K562 (cell line): ENCODE results near the gene C16orf90. TPM values are rescaled to one million over a fixed set of nuclear protein-coding genes. Genes with fewer than 3 reads are reported as not detected.
A peak's percentile ranks its signal among the peaks of the same experiment; 100 is the strongest.

Experiments used
- ARHGAP35 ChIP-seq: fragments of 450-650 bp; IDR thresholded peaks from 2 replicates; pipeline ENCODE4 v1.6.1; 2018; ENCODE audit not compliant: partially characterized antibody
- BDP1 ChIP-seq: IDR thresholded peaks from 3 replicates; pipeline ENCODE4 v1.6.1; 2011; ENCODE audit not compliant: insufficient read length, insufficient read depth
- CBX3 ChIP-seq, 2 experiments: IDR thresholded peaks; 1 replicate in 1 of 2; 2 replicates in 1 of 2; pipeline ENCODE4 v1.6.1; 2012; ENCODE audit warnings: inconsistent platforms in 2 of 2, low read length in 2 of 2, borderline replicate concordance in 1 of 2, control low read depth in 1 of 2
- ELF1 ChIP-seq: fragments of 200-800 bp; sonication (Bioruptor generic); IDR thresholded peaks from 2 replicates; pipeline ENCODE4 v1.6.1; 2016; ENCODE audit warnings: missing genetic modification characterization, missing compliant biosample characterization
- HMGXB4 ChIP-seq: sonication (generic); formaldehyde crosslinking; IDR thresholded peaks from 2 replicates; pipeline ENCODE4 v1.8.1; 2023; ENCODE audit warnings: mild to moderate bottlenecking, missing genetic modification reagents
- IRF9 ChIP-seq: fragments of 450-650 bp; IDR thresholded peaks from 2 replicates; pipeline ENCODE4 v1.6.1; 2016; ENCODE audit warnings: missing biosample characterization, missing genetic modification characterization
- MEF2D ChIP-seq: conservative IDR thresholded peaks from 2 replicates; pipeline ENCODE4 v1.6.1; 2016; ENCODE audit warnings: low read depth, missing genetic modification characterization, missing compliant biosample characterization
- NR3C1 ChIP-seq: sonication (generic); formaldehyde crosslinking; IDR thresholded peaks from 2 replicates; pipeline ENCODE4 v1.8.1; 2022; ENCODE audit warnings: missing genetic modification reagents
- PCBP2 ChIP-seq: fragments of 200-400 bp; formaldehyde crosslinking; IDR thresholded peaks from 2 replicates; pipeline ENCODE4 v1.6.1; 2018; ENCODE audit warnings: low read length, low read depth, mild to moderate bottlenecking, moderate library complexity; ENCODE audit not compliant: poor library complexity, severe bottlenecking
- PHF21A ChIP-seq: fragments of 450-650 bp; IDR thresholded peaks from 2 replicates; pipeline ENCODE4 v1.6.1; 2017; ENCODE audit warnings: low read depth, borderline replicate concordance
- SMAD2 ChIP-seq: fragments of 150-350 bp; IDR thresholded peaks from 2 replicates; pipeline ENCODE4 v1.6.1; 2014; ENCODE audit warnings: low read depth, mild to moderate bottlenecking, low read length
- SRF ChIP-seq, 2 experiments: fragments of 250-450, 450-650 bp in 1 of 2; sonication (Bioruptor Pico) in 1 of 2; sonication (generic) in 1 of 2; formaldehyde crosslinking; IDR thresholded peaks; 2 replicates each; pipeline versions ENCODE4 v1.5.0 to v1.5.1; 2020 to 2022; ENCODE audit warnings: mild to moderate bottlenecking in 1 of 2, missing genetic modification reagents in 1 of 2
- SRSF3 ChIP-seq: fragments of 200-400 bp; formaldehyde crosslinking; IDR thresholded peaks from 2 replicates; pipeline ENCODE4 v1.6.1; 2016; ENCODE audit warnings: mild to moderate bottlenecking, low read length, moderate library complexity; ENCODE audit not compliant: insufficient read depth
- TAF7 ChIP-seq: fragments of 450-650 bp; IDR thresholded peaks from 2 replicates; pipeline ENCODE4 v1.6.1; 2016; ENCODE audit warnings: missing genetic modification characterization, missing compliant biosample characterization
- TAL1 ChIP-seq: fragments of 450-650 bp; IDR thresholded peaks from 2 replicates; pipeline ENCODE4 v1.6.1; 2016; ENCODE audit warnings: mild to moderate bottlenecking
- WHSC1 ChIP-seq: IDR thresholded peaks from one replicate; pipeline ENCODE4 v1.6.1; 2012; ENCODE audit warnings: low read length, control low read depth, inconsistent platforms
- YY1 ChIP-seq, 3 experiments: IDR thresholded peaks; 2 replicates each; pipeline ENCODE4 v1.6.1; 2011; ENCODE audit warnings: low read length in 2 of 3, mild to moderate bottlenecking in 2 of 3, moderate library complexity in 2 of 3, borderline replicate concordance in 1 of 3, control low read depth in 1 of 3, low read depth in 1 of 3; ENCODE audit not compliant: insufficient read depth in 3 of 3, insufficient replicate concordance in 2 of 3, control insufficient read depth in 1 of 3, insufficient read length in 1 of 3; ENCODE audit errors: extremely low read depth in 1 of 3
- ZNF23 ChIP-seq: fragments of 250-450 bp; sonication (Bioruptor Pico); IDR thresholded peaks from 2 replicates; pipeline ENCODE4 v1.4.0; 2020; ENCODE audit warnings: mild to moderate bottlenecking
- ZNF398 ChIP-seq: fragments of 250-450 bp; sonication (Bioruptor Pico); IDR thresholded peaks from 2 replicates; pipeline ENCODE4 v1.8.0; 2021; ENCODE audit warnings: moderate library complexity, mild to moderate bottlenecking, inconsistent platforms
- ZSCAN32 ChIP-seq: fragments of 450-650 bp; formaldehyde crosslinking; IDR thresholded peaks from 2 replicates; pipeline ENCODE4 v1.4.0; 2020; ENCODE audit warnings: mild to moderate bottlenecking, moderate library complexity
- polyA plus RNA-seq, 8 experiments: library from polyadenylated mRNA; depleted of rRNA in 4 of 8; stranded (reverse) in 5 of 8; unstranded in 3 of 8; fragments of >200 nt; fragmentation: Nextera tagmentation in 2 of 8; fragmentation: Illumina TruSeq in 1 of 8; extraction: Ambion mirVana in 2 of 8; extraction: Trizol in 1 of 8; gene quantifications; 2 replicates each; pipeline versions ENCODE4 v1.2.1 to v1.2.3, GENCODE V29; 2011 to 2014; ENCODE audit warnings: inconsistent platforms in 1 of 8, missing spikeins in 1 of 8
- total RNA-seq, 7 experiments: library from RNA; depleted of rRNA in 6 of 7; stranded (reverse); fragments of >200 nt in 6 of 7; fragmentation: Illumina TruSeq in 2 of 7; extraction: Trizol in 2 of 7; gene quantifications; 2 replicates each; pipeline versions ENCODE4 v1.2.1 to v1.2.3, GENCODE V29; 2011 to 2021; ENCODE audit warnings: low replicate concordance in 1 of 7
- TF ChIP-seq, protein P1 (sequence below): fragments of 450-650 bp; IDR thresholded peaks from 2 replicates; pipeline ENCODE4 v1.6.1; 2017; ENCODE audit warnings: antibody characterized with exemption

The C16orf90 gene
- total and polyA plus RNA-seq, 9 of the 15 experiments (the other 6 are each of a cell fraction or from before 2014, with no cell fraction given) = not detected

- TF ChIP-seq WHSC1 (no peak), HMGXB4 (peak; percentile 93; the same call in 1 of the 2 replicates), NR3C1 (CRISPR knock-in tag) (peak; percentile 57; the same call in 1 of the 2 replicates), SMAD2 (no peak), BDP1 (no peak), ZNF23 (CRISPR knock-in tag) (no peak), TAL1 (no peak), PHF21A (no peak), IRF9 (tag) (no peak), CBX3 (IDR thresholded peaks at IDR 0.05; ENCODE audit: borderline replicate concordance in 1 of 2, low read length in 2 of 2) (peak in 1 of 2 experiments; percentile 63; a peak in 1 of 3 replicates), ELF1 (tag) (peak; percentile 99), ZNF398 (CRISPR knock-in tag) (no peak), PCBP2 (no peak), ZSCAN32 (CRISPR knock-in tag) (peak; percentile 71), MEF2D (tag) (no peak), SRSF3 (no peak), TAF7 (peak; percentile 38; the same call in 1 of the 2 replicates), SRF (CRISPR knock-in tag; IDR thresholded peaks at IDR 0.05) (no peak), ARHGAP35 (no peak), YY1 (IDR thresholded peaks at IDR 0.05; ENCODE audit: borderline replicate concordance in 1 of 3, control insufficient read depth in 1 of 3, extremely low read depth in 1 of 3, insufficient read depth in 3 of 3, insufficient read length in 1 of 3, insufficient replicate concordance in 2 of 3, low read depth in 1 of 3, low read length in 2 of 3) (peak; percentile 90 to 100 (median 98))
- TF ChIP-seq, protein P1, sequence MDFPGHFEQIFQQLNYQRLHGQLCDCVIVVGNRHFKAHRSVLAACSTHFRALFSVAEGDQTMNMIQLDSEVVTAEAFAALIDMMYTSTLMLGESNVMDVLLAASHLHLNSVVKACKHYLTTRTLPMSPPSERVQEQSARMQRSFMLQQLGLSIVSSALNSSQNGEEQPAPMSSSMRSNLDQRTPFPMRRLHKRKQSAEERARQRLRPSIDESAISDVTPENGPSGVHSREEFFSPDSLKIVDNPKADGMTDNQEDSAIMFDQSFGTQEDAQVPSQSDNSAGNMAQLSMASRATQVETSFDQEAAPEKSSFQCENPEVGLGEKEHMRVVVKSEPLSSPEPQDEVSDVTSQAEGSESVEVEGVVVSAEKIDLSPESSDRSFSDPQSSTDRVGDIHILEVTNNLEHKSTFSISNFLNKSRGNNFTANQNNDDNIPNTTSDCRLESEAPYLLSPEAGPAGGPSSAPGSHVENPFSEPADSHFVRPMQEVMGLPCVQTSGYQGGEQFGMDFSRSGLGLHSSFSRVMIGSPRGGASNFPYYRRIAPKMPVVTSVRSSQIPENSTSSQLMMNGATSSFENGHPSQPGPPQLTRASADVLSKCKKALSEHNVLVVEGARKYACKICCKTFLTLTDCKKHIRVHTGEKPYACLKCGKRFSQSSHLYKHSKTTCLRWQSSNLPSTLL = no peak
Measured at GRCh38 chr16:3457434-3458252, 37.6 kb downstream of the C16orf90 start (continued).
